Measurements from ENCODE around the gene PIBF1.

DNA sequence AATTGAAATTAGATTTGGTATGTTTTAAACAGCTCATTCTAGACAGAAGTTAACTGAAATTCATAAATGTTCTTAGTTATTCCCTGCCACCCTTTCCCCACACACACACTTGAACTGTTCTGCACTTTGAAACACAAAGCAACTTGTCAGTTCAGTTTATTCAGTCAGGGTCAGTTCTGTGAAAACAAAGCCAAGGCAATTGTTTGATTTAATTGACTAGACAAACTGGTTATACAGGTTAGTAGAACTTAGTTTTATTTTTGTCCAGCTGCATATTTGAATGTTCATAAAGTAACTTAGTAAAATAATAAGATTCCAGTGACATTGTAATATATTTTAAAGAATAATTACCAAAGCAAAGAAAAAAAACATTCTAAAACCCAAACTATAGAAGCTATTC lies 178.6 kb downstream of the PIBF1 start:
- TF ChIP-seq, protein P1, sequence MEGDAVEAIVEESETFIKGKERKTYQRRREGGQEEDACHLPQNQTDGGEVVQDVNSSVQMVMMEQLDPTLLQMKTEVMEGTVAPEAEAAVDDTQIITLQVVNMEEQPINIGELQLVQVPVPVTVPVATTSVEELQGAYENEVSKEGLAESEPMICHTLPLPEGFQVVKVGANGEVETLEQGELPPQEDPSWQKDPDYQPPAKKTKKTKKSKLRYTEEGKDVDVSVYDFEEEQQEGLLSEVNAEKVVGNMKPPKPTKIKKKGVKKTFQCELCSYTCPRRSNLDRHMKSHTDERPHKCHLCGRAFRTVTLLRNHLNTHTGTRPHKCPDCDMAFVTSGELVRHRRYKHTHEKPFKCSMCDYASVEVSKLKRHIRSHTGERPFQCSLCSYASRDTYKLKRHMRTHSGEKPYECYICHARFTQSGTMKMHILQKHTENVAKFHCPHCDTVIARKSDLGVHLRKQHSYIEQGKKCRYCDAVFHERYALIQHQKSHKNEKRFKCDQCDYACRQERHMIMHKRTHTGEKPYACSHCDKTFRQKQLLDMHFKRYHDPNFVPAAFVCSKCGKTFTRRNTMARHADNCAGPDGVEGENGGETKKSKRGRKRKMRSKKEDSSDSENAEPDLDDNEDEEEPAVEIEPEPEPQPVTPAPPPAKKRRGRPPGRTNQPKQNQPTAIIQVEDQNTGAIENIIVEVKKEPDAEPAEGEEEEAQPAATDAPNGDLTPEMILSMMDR (IDR thresholded peaks at IDR 0.05), result no peak
- TF ChIP-seq ZFX (IDR thresholded peaks at IDR 0.05; ENCODE audit: borderline replicate concordance), result no peak
